Gastroesophageal sphincter (tissue), 4 donors: ENCODE measurements around the gene HSF5. TPM values are rescaled to one million over a fixed set of nuclear protein-coding genes. Genes with fewer than 3 reads are reported as not detected.

Source experiments
- ATAC-seq: fragments of 150-250 bp; one replicate; pipeline ENCODE4 v1.9.1; 2016; ENCODE audit warnings: mild to moderate bottlenecking, moderate library complexity
- H3K27ac ChIP-seq, 4 donors: fragments of 200-600 bp; sonication (generic) in 3 of 4; 1 replicate in 3 of 4; 2 replicates in 1 of 4; pipeline ENCODE4 v1.5.1; 2016 to 2019
- H3K27me3 ChIP-seq: fragments of 200-600 bp; sonication (generic); one replicate; pipeline ENCODE4 v1.5.1; 2019
- H3K36me3 ChIP-seq, 2 donors: fragments of 200-600 bp; sonication (generic); one replicate each; pipeline ENCODE4 v1.5.1; 2019; ENCODE audit warnings: control low read depth in 1 of 2
- H3K4me1 ChIP-seq, 3 donors: fragments of 200-600 bp; sonication (generic); 1 replicate in 2 of 3; 2 replicates in 1 of 3; pipeline ENCODE4 v1.5.1; 2016 to 2019; ENCODE audit warnings: control low read depth in 2 of 3
- H3K4me3 ChIP-seq, 2 donors: fragments of 200-600 bp; sonication (generic); one replicate each; pipeline ENCODE4 v1.5.1; 2019; ENCODE audit warnings: mild to moderate bottlenecking in 1 of 2, moderate library complexity in 1 of 2
- H3K9me3 ChIP-seq, 3 donors: fragments of 200-600 bp; sonication (generic); one replicate each; pipeline ENCODE4 v1.5.1; 2017 to 2019; ENCODE audit warnings: control low read depth in 2 of 3
- EP300 ChIP-seq: sonication (generic); formaldehyde crosslinking; IDR thresholded peaks from one replicate; pipeline ENCODE4 v1.6.1; 2017; ENCODE audit warnings: antibody characterized with exemption, mild to moderate bottlenecking
- POLR2A ChIP-seq, 2 donors: fragments of 450-650 bp; IDR thresholded peaks; one replicate each; pipeline ENCODE4 v1.6.1; 2017; ENCODE audit warnings: antibody characterized with exemption in 2 of 2, mild to moderate bottlenecking in 2 of 2, moderate library complexity in 1 of 2
- POLR2AphosphoS5 ChIP-seq: sonication (generic); formaldehyde crosslinking; IDR thresholded peaks from one replicate; pipeline ENCODE4 v1.6.1; 2017; ENCODE audit warnings: antibody characterized with exemption
- WGBS, 2 donors: methylation state at CpG; one replicate each; pipeline ENCODE4 v1.1.5; 2018; ENCODE audit warnings: low coverage in 1 of 2; 5-methylcytosine and 5-hydroxymethylcytosine counted together
- total RNA-seq, 4 donors: library from RNA; depleted of rRNA; stranded (reverse); fragments of >200 nt; gene quantifications; one replicate each; pipeline ENCODE4 v1.1.0, GENCODE V29; 2016
- TF ChIP-seq, protein P1 (sequence below), 4 experiments: fragments of 200-600 bp in 2 of 4; fragments of 450-650 bp in 2 of 4; sonication (generic) in 1 of 4; IDR thresholded peaks; one replicate each; pipeline ENCODE4 v1.5.1; 2017 to 2019; ENCODE audit warnings: antibody characterized with exemption in 4 of 4, mild to moderate bottlenecking in 2 of 4, moderate library complexity in 2 of 4

Gene HSF5
- total RNA-seq, 4 donors from 2014 or later, result 0.13 TPM; not detected in 3

- H3K9me3 ChIP-seq, result no peaks in the 10 kb centered on the region
- no peak overlapping the region for H3K4me3 ChIP-seq
- no peaks in the 10 kb centered on the region for H3K4me1 ChIP-seq
- H3K27me3 ChIP-seq, result no peaks in the 10 kb centered on the region
- TF ChIP-seq EP300, result no peak
- TF ChIP-seq POLR2AphosphoS5, result no peak
- TF ChIP-seq, protein P1, sequence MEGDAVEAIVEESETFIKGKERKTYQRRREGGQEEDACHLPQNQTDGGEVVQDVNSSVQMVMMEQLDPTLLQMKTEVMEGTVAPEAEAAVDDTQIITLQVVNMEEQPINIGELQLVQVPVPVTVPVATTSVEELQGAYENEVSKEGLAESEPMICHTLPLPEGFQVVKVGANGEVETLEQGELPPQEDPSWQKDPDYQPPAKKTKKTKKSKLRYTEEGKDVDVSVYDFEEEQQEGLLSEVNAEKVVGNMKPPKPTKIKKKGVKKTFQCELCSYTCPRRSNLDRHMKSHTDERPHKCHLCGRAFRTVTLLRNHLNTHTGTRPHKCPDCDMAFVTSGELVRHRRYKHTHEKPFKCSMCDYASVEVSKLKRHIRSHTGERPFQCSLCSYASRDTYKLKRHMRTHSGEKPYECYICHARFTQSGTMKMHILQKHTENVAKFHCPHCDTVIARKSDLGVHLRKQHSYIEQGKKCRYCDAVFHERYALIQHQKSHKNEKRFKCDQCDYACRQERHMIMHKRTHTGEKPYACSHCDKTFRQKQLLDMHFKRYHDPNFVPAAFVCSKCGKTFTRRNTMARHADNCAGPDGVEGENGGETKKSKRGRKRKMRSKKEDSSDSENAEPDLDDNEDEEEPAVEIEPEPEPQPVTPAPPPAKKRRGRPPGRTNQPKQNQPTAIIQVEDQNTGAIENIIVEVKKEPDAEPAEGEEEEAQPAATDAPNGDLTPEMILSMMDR (IDR thresholded peaks at IDR 0.05), result no peak
- TF ChIP-seq POLR2A (IDR thresholded peaks at IDR 0.05), result no peak
- no peaks in the 10 kb centered on the region for H3K36me3 ChIP-seq
- 94 to 100% methylated on average over 1 of the region's 1 CpG for WGBS, 2 donors
- ATAC-seq, result no peak
- H3K27ac ChIP-seq, result no peak overlapping the region
Observed at GRCh38 chr17:58373923-58374322, 114.3 kb downstream of the HSF5 start.

DNA sequence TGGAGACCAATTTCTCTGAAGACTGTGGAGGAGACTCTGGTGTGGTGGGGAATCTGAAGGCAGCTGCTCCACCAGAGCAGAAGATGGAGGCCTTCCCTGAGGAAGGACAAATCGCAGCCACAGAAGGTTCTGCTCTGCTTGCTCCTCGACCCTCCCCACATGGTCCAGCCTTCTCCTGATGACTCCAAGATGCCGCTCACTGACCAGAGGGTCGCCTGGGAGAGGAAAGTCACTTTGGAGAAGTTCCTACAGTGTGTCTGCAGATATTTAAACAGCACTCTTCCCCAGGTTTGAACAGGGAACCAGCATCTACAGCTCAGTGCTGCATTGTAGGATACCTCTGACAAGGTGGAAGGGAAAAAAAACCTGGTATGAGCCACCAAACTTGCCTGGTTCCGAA, 115.2 kb downstream of the HSF5 start:
- Histone ChIP-seq H3K9me3 (no peaks in the 10 kb centered on the region), H3K4me1 (no peaks in the 10 kb centered on the region), H3K27ac (no peak overlapping the region), H3K4me3 (no peak overlapping the region), H3K27me3 (no peaks in the 10 kb centered on the region), H3K36me3 (no peaks in the 10 kb centered on the region)
- ATAC-seq, result no peak
- TF ChIP-seq POLR2A (IDR thresholded peaks at IDR 0.05) (no peak), POLR2AphosphoS5 (no peak), EP300 (no peak)
- TF ChIP-seq, protein P1 (IDR thresholded peaks at IDR 0.05), result no peak
- 60 to 88% methylated on average over 1 of the region's 5 CpGs for WGBS, 2 donors

DNA sequence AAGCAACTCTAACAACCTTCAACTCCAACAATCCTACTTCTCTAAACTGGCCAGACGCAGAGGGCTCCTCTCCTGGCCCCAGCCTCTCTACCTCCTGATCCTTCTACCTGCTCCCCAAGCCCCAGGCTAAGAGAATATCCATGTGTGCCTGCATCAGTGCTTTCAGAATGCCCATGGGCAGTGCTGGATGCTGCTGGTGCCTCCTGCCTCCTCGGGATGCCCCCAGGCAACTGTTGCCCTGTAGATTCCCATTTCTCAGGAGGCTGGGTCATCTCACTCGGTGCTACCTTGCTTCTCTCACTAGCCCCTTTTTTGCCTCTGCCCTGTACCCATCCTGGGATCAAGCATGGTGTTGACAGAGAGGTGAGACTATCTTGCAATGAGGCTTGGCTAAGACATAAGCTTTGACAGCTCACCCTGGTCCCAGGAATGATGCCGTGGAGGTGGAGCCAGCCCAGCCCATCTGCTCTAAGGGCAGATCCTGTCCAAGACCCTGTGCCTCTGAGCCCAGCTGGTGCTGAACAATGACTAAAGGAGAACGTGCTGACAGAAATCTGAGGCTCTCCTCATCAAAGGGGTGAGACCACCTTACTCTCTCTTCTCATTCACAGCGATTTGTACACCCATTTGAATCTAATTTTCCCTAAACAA, 116.8 kb downstream of the HSF5 start:
- H3K4me3 ChIP-seq, result no peak overlapping the region
- no peaks in the 10 kb centered on the region for H3K9me3 ChIP-seq
- no peaks in the 10 kb centered on the region for H3K36me3 ChIP-seq
- no peaks in the 10 kb centered on the region for H3K27me3 ChIP-seq
- no peaks in the 10 kb centered on the region for H3K4me1 ChIP-seq
- no peak for ATAC-seq
- no peak overlapping the region for H3K27ac ChIP-seq
- TF ChIP-seq, protein P1 (IDR thresholded peaks at IDR 0.05), result no peak
- TF ChIP-seq POLR2A (IDR thresholded peaks at IDR 0.05), result no peak
- TF ChIP-seq POLR2AphosphoS5, result no peak
- no peak for TF ChIP-seq EP300
- WGBS, 2 donors, result 55 to 78% methylated on average over 4 to 5 of the region's 6 CpGs

DNA sequence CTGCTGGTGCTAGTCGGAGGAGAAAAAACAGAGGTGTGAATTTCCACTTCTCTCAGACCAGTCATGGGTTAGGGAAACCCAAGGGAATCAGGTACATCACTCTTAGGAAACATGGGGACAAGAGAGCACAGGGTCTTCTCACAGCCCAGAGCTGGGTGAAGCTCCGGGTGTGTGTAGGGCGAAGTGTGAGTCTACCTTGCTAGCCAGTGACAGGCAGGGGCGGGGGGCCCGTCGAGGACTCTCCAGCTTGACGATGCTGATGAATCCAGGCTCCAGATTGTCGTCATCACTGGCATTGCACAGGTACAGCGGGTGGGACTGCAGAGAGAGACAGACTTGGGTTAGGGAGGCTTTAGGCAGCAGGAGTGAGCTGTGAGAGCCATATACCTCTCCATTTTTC, 117.5 kb downstream of the HSF5 start:
- no peaks in the 10 kb centered on the region for H3K27me3 ChIP-seq
- WGBS, 2 donors, result 82% methylated on average over 8 of the region's 9 CpGs; no CpG with 5 or more reads in 1 of the 2 donors
- no peak overlapping the region for H3K4me3 ChIP-seq
- H3K9me3 ChIP-seq, result no peaks in the 10 kb centered on the region
- no peaks in the 10 kb centered on the region for H3K36me3 ChIP-seq
- no peaks in the 10 kb centered on the region for H3K4me1 ChIP-seq
- ATAC-seq, result no peak
- H3K27ac ChIP-seq, result no peak overlapping the region
- TF ChIP-seq, protein P1 (IDR thresholded peaks at IDR 0.05), result no peak
- TF ChIP-seq EP300 (no peak), POLR2A (IDR thresholded peaks at IDR 0.05) (no peak), POLR2AphosphoS5 (no peak)

DNA sequence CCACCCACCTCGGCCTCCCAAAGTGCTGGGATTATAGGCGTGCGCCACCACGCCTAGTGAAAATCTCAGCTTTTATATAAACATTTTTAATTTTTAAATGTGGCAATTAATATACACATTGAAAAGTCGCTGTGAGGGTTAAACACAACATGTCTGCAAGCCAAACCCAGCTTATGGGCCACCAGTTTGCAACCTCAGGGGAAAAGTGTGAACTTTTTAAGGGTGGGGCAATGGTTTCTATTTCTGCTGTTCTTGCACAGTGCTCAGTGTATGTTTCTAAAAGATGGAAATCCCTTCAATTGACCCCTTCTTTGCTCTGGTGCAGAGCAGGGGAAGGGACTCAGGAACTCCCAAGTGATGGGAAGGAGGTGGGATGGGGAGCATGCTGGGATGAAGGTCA, 117.9 kb downstream of the HSF5 start:
- 88 to 100% methylated on average over 1 to 3 of the region's 5 CpGs for WGBS, 2 donors
- Histone ChIP-seq H3K4me3 (no peak overlapping the region), H3K4me1 (no peaks in the 10 kb centered on the region), H3K9me3 (no peaks in the 10 kb centered on the region), H3K36me3 (no peaks in the 10 kb centered on the region), H3K27me3 (no peaks in the 10 kb centered on the region), H3K27ac (no peak overlapping the region)
- no peak for TF ChIP-seq EP300
- no peak for TF ChIP-seq POLR2A (IDR thresholded peaks at IDR 0.05)
- TF ChIP-seq POLR2AphosphoS5, result no peak
- TF ChIP-seq, protein P1 (IDR thresholded peaks at IDR 0.05), result no peak
- no peak for ATAC-seq
